ENCODE measurements around the gene ST6GAL2. TPM values are rescaled to one million over a fixed set of nuclear protein-coding genes. Genes with fewer than 3 reads are reported as not detected.

ST6GAL2 gene
- total RNA-seq, 1 experiment from 2014 or later, result not detected

GRCh38 chr2:106831816-106832569 is 54.0 kb downstream of the ST6GAL2 start:
- H3K4me3 Mint-ChIP-seq (ENCODE audit: low read depth, unreplicated experiment), result no peak overlapping the region
- DNase-seq, result no peak
- CTCF ChIA-PET, result no interaction called here
- intact Hi-C loops (cut with micrococcal nuclease; ENCODE audit: unreplicated experiment), result no loop called here
- H3K27me3 Mint-ChIP-seq (ENCODE audit: unreplicated experiment), result no peaks in the 10 kb centered on the region
- no peaks in the 10 kb centered on the region for H3K4me1 Mint-ChIP-seq (ENCODE audit: low read depth, unreplicated experiment)
- peaks cover 11% of the 10 kb centered on the region for H3K9me3 Mint-ChIP-seq (ENCODE audit: low read depth, unreplicated experiment)
- no TSS peak for BruUV-seq (replicated peaks)
- no peaks in the 10 kb centered on the region for H3K36me3 Mint-ChIP-seq (ENCODE audit: insufficient read depth, unreplicated experiment)
- H3K27ac Mint-ChIP-seq (ENCODE audit: unreplicated experiment), result no peak overlapping the region
- no peak for TF ChIP-seq CTCF (IDR thresholded peaks at IDR 0.05; ENCODE audit: unreplicated experiment)

GRCh38 chr2:106831241-106831640 is 54.7 kb downstream of the ST6GAL2 start:
- H3K36me3 Mint-ChIP-seq (ENCODE audit: insufficient read depth, unreplicated experiment), result no peaks in the 10 kb centered on the region
- H3K4me3 Mint-ChIP-seq (ENCODE audit: low read depth, unreplicated experiment), result no peak overlapping the region
- BruUV-seq (replicated peaks), result no TSS peak
- CTCF ChIA-PET, result no interaction called here
- intact Hi-C loops (cut with micrococcal nuclease; ENCODE audit: unreplicated experiment), result no loop called here
- no peak overlapping the region for H3K27ac Mint-ChIP-seq (ENCODE audit: unreplicated experiment)
- peaks cover 13% of the 10 kb centered on the region for H3K9me3 Mint-ChIP-seq (ENCODE audit: low read depth, unreplicated experiment)
- H3K4me1 Mint-ChIP-seq (ENCODE audit: low read depth, unreplicated experiment), result no peaks in the 10 kb centered on the region
- no peak for DNase-seq
- TF ChIP-seq CTCF (IDR thresholded peaks at IDR 0.05; ENCODE audit: unreplicated experiment), result no peak
- H3K27me3 Mint-ChIP-seq (ENCODE audit: unreplicated experiment), result no peaks in the 10 kb centered on the region

- H3K36me3 Mint-ChIP-seq (ENCODE audit: insufficient read depth, unreplicated experiment), result no peaks in the 10 kb centered on the region
- H3K4me1 Mint-ChIP-seq (ENCODE audit: low read depth, unreplicated experiment), result no peaks in the 10 kb centered on the region
- intact Hi-C loops (cut with micrococcal nuclease; ENCODE audit: unreplicated experiment), result no loop called here
- DNase-seq, result no peak
- no peak overlapping the region for H3K4me3 Mint-ChIP-seq (ENCODE audit: low read depth, unreplicated experiment)
- no peak overlapping the region for H3K27ac Mint-ChIP-seq (ENCODE audit: unreplicated experiment)
- BruUV-seq (replicated peaks), result no TSS peak
- H3K9me3 Mint-ChIP-seq (ENCODE audit: low read depth, unreplicated experiment), result peaks cover 15% of the 10 kb centered on the region
- TF ChIP-seq CTCF (IDR thresholded peaks at IDR 0.05; ENCODE audit: unreplicated experiment), result no peak
- H3K27me3 Mint-ChIP-seq (ENCODE audit: unreplicated experiment), result no peaks in the 10 kb centered on the region
- CTCF ChIA-PET, result no interaction called here
Measured at GRCh38 chr2:106830191-106830590, 55.8 kb downstream of the ST6GAL2 start.

- Mint-ChIP-seq H3K36me3 (ENCODE audit: insufficient read depth, unreplicated experiment) (no peaks in the 10 kb centered on the region), H3K27me3 (ENCODE audit: unreplicated experiment) (no peaks in the 10 kb centered on the region), H3K27ac (ENCODE audit: unreplicated experiment) (no peak overlapping the region), H3K4me3 (ENCODE audit: low read depth, unreplicated experiment) (no peak overlapping the region), H3K9me3 (ENCODE audit: low read depth, unreplicated experiment) (peaks cover 16% of the 10 kb centered on the region), H3K4me1 (ENCODE audit: low read depth, unreplicated experiment) (no peaks in the 10 kb centered on the region)
- TF ChIP-seq CTCF (IDR thresholded peaks at IDR 0.05; ENCODE audit: unreplicated experiment), result no peak
- BruUV-seq (replicated peaks), result no TSS peak
- DNase-seq, result no peak
- intact Hi-C loops (cut with micrococcal nuclease; ENCODE audit: unreplicated experiment), result no loop called here
- CTCF ChIA-PET, result no interaction called here
Measured at GRCh38 chr2:106828119-106828518, 57.8 kb downstream of the ST6GAL2 start.

All from Calu3 (cell line).